GM12878 (cell line): ENCODE results near the gene KNSTRN. TPM values are rescaled to one million over a fixed set of nuclear protein-coding genes. Genes with fewer than 3 reads are reported as not detected.

ENCODE experiments used
- ATF2 ChIP-seq: IDR thresholded peaks from 2 replicates; pipeline ENCODE4 v1.6.1; 2012; ENCODE audit warnings: low read length, inconsistent platforms
- CBX3 ChIP-seq: fragments of 200-600 bp; sonication (generic); IDR thresholded peaks from 2 replicates; pipeline ENCODE4 v1.6.1; 2016; ENCODE audit warnings: low read depth, borderline replicate concordance
- E2F8 ChIP-seq: fragments of 450-650 bp; IDR thresholded peaks from 2 replicates; pipeline ENCODE4 v1.6.1; 2018; ENCODE audit warnings: mild to moderate bottlenecking, low read depth, moderate library complexity; ENCODE audit not compliant: partially characterized antibody
- E4F1 ChIP-seq: fragments of 450-650 bp; IDR thresholded peaks from 2 replicates; pipeline ENCODE4 v1.6.1; 2018; ENCODE audit warnings: borderline replicate concordance, mild to moderate bottlenecking; ENCODE audit not compliant: partially characterized antibody
- FOS ChIP-seq: IDR thresholded peaks from 3 replicates; pipeline ENCODE4 v1.6.1; 2011; ENCODE audit warnings: borderline replicate concordance; ENCODE audit not compliant: insufficient read length; ENCODE audit errors: extremely low read depth
- HDGF ChIP-seq: fragments of 450-650 bp; IDR thresholded peaks from 2 replicates; pipeline ENCODE4 v1.6.1; 2016; ENCODE audit warnings: antibody characterized with exemption
- LARP7 ChIP-seq: fragments of 450-650 bp; IDR thresholded peaks from 2 replicates; pipeline ENCODE4 v1.6.1; 2017; ENCODE audit warnings: mild to moderate bottlenecking
- MEF2A ChIP-seq: IDR thresholded peaks from 2 replicates; pipeline ENCODE4 v1.6.1; 2011; ENCODE audit warnings: low read depth, mild to moderate bottlenecking, low read length, moderate library complexity; ENCODE audit not compliant: insufficient read depth
- MYC ChIP-seq: IDR thresholded peaks from 2 replicates; pipeline ENCODE4 v1.6.1; 2011; ENCODE audit warnings: mild to moderate bottlenecking, low read length, moderate library complexity, inconsistent platforms; ENCODE audit not compliant: insufficient read depth, insufficient replicate concordance, insufficient read length, severe bottlenecking
- NKRF ChIP-seq: fragments of 450-650 bp; conservative IDR thresholded peaks from 2 replicates; pipeline ENCODE4 v1.6.1; 2017; ENCODE audit warnings: mild to moderate bottlenecking, moderate library complexity
- NR2C1 ChIP-seq: fragments of 450-650 bp; IDR thresholded peaks from 2 replicates; pipeline ENCODE4 v1.6.1; 2017; ENCODE audit warnings: antibody characterized with exemption, mild to moderate bottlenecking, moderate library complexity
- NR2F1 ChIP-seq: fragments of 450-650 bp; conservative IDR thresholded peaks from 2 replicates; pipeline ENCODE4 v1.6.1; 2017; ENCODE audit warnings: mild to moderate bottlenecking
- PML ChIP-seq: IDR thresholded peaks from 2 replicates; pipeline ENCODE4 v1.6.1; 2012; ENCODE audit warnings: low read length, inconsistent platforms
- SP1 ChIP-seq: IDR thresholded peaks from one replicate; pipeline ENCODE4 v1.6.1; 2011; ENCODE audit warnings: low read depth, low read length
- SREBF1 ChIP-seq: IDR thresholded peaks from 2 replicates; pipeline ENCODE4 v1.6.1; 2012; ENCODE audit warnings: mild to moderate bottlenecking, low read length
- SUZ12 ChIP-seq: fragments of 200-600 bp; sonication (generic); IDR thresholded peaks from one replicate; pipeline ENCODE4 v1.6.1; 2018; ENCODE audit warnings: antibody characterized with exemption, mild to moderate bottlenecking; ENCODE audit not compliant: unreplicated experiment
- ZBTB33 ChIP-seq: fragments of 450-650 bp; IDR thresholded peaks from 2 replicates; pipeline ENCODE4 v1.6.1; 2017; ENCODE audit warnings: mild to moderate bottlenecking
- ZNF207 ChIP-seq: fragments of 450-650 bp; IDR thresholded peaks from 2 replicates; pipeline ENCODE4 v1.6.1; 2014; ENCODE audit warnings: antibody characterized with exemption, mild to moderate bottlenecking, borderline replicate concordance
- ZNF217 ChIP-seq: fragments of 450-650 bp; IDR thresholded peaks from 2 replicates; pipeline ENCODE4 v1.6.1; 2017; ENCODE audit warnings: antibody characterized with exemption, mild to moderate bottlenecking
- polyA plus RNA-seq, 11 experiments: library from polyadenylated mRNA; depleted of rRNA in 4 of 11; unstranded in 6 of 11; stranded (reverse) in 5 of 11; fragments of >200 nt; fragmentation: Nextera tagmentation in 4 of 11; fragmentation: Illumina TruSeq in 1 of 11; extraction: Ambion mirVana in 4 of 11; extraction: Trizol in 1 of 11; gene quantifications; 1 replicate in 1 of 11; 2 replicates in 10 of 11; pipeline versions ENCODE4 v1.2.1 to v1.2.3, GENCODE V29; 2011 to 2016; ENCODE audit warnings: inconsistent platforms in 2 of 11, missing spikeins in 2 of 11, low read depth in 1 of 11
- total RNA-seq, 4 experiments: library from RNA; depleted of rRNA in 3 of 4; stranded (reverse); fragments of >200 nt in 3 of 4; fragmentation: Illumina TruSeq in 1 of 4; extraction: Trizol in 1 of 4; gene quantifications; 2 replicates each; pipeline versions ENCODE4 v1.2.1 to v1.2.3, GENCODE V29; 2013 to 2021

Gene KNSTRN
- total and polyA plus RNA-seq, 10 of the 15 experiments (the other 5 are each of a cell fraction or from before 2014, with no cell fraction given), result 30.3 to 72.1 (median 47.1) TPM

- TF ChIP-seq HDGF (no peak), SREBF1 (no peak), NR2C1 (no peak), SUZ12 (no peak), LARP7 (peak; percentile 72), CBX3 (no peak), NKRF (peak; percentile 60; the same call in 1 of the 2 replicates), MEF2A (no peak), E2F8 (no peak), ZNF217 (peak; percentile 62; the same call in 1 of the 2 replicates), E4F1 (no peak), PML (no peak), ZNF207 (no peak), FOS (no peak), ATF2 (no peak), SP1 (no peak), MYC (no peak), NR2F1 (peak; percentile 50; the same call in 1 of the 2 replicates), ZBTB33 (no peak)
Measured at GRCh38 chr15:40367686-40368611, 14.6 kb upstream of the KNSTRN start (continued).
